Kidney capillary endothelial cell (primary cell): ENCODE measurements around the gene OGFOD1.
A peak's percentile ranks its signal among the peaks of the same experiment; 100 is the strongest.
"Not testable (repeated sequence)": the region's sequence is repeated elsewhere in the genome, so short reads cannot be mapped to it uniquely, and the experiment has no call there.

Experiments used
- DNase-seq: peaks from one replicate; pipeline ENCODE4 v3.0.0-alpha.2; 2018; ENCODE audit warnings: low spot score

The OGFOD1 gene

DNA sequence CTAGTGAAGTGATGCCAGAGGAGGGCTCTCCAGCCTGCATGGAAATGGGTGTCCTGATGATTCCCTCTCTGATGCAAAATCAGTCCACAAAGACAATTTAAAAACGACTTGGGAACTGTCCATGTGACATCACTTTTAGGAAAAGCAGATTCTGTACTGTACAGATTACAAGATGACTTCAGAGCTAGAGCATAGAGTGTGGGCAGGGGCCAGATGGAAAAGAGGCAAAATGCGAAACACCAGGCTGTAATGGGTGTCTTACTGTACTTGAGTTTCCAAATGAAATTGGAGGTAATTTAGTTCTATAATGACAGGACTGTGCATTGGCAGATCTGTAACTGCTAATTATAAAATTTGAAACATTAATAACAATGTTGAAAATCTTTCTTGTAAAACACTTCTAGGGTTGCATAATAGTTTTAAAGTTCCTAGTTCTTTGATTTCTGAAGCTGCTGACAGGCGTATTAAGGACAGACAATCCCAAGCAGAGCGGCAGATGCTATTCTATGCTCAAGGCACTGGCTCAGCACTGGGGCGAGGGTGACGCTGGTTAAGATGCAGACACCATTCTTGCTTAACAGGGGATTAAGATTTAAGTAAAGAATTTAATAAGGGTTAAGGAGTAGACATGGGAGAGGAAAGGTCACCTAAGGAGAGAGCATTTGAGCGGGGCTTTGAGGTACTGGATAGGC lies 29.6 kb downstream of the OGFOD1 start:
- DNase-seq: no peak

GRCh38 chr16:56481468-56482122 lies 30.2 kb downstream of the OGFOD1 start:
- DNase-seq: peak; percentile 4

GRCh38 chr16:56482683-56483236 lies 31.4 kb downstream of the OGFOD1 start:
- no peak for DNase-seq

- no peak for DNase-seq
These were observed 32.0 kb downstream of the OGFOD1 start for GRCh38 chr16:56483394-56483793.

DNA sequence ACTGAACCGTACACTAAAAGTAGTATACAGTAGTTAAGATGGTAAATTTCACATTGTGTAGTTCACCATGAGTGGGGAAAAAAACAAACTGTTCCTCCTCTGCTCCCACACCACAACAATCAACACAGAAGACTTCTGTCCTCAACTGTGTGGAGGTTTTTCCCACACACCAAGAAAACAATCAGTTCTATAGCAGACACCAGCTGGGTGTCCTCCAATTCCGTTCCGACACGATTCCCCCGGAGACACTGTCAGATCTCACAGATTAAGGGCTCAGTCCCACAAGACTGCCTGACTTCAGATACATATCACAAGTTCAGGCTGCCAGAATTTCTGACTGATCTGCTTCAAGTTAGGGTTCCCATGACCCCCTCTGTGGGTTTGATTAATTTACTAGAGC lies 36.7 kb downstream of the OGFOD1 start:
- no peak for DNase-seq

DNA sequence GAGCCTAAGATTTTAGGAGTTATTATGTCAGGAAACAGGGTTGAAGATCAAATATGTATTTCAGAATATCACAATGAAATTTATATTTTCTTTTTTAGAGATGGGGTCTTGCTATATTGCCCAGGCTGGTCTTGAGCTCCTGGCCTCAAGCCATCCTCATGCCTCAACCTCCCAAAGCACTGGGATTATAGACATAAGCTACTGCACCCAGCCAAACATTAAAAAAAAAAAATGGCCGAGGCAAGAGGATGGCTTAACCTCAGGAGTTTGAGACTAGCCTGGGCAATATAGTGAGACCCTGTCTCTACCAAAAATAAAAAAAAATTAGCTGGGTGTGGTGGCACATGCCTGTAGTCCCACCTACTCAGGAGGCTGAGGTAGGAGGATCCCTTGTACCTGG lies 37.5 kb downstream of the OGFOD1 start:
- not testable (repeated sequence) for DNase-seq

DNA sequence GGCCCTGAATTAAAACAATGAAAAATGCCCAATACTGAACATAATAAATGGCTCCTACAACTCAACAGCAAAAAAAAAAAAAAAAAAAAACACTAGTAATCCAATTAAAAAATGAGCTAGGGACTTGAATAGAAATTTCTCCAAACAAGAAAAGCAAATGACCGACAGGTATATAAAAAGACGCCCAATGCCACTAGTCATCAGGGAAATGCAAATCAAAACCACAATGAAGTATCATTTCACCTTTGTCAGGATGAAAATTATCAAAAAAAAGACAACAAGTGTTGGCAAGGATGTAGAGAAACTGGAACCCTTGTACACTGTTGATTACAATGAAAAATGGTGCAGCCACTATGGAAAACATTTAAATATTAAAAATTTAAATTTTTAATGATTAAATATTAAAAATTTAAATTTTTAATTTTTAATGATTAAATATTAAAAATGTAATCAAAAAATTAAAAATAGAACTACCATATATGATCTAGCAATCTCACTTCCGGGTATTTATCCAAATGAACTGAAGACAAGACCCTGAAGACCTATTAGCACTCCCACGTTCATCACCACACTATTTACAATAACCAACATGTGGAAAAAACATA lies 40.4 kb downstream of the OGFOD1 start:
- DNase-seq: no peak

DNA sequence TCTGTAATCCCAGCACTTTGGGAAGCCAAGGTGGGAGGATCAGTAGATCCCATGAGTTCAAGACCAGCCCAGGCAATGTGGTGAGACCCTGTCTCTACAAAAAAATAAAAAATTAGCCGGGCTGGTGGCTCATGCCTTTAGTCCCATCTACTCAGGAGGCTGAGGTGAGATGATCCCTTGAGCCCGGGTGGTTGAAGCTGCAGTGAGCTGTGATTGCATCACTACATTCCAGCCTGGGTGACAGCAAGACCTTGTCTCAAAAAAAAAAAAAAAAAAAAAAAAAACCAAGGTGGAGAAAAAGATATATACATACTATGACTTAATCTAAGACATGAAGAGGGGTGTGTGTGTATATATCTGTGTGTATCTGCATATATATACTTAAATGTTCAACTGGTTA lies 41.8 kb downstream of the OGFOD1 start:
- DNase-seq: no peak

GRCh38 chr16:56493815-56494214 lies 42.5 kb downstream of the OGFOD1 start:
- DNase-seq: no peak

DNA sequence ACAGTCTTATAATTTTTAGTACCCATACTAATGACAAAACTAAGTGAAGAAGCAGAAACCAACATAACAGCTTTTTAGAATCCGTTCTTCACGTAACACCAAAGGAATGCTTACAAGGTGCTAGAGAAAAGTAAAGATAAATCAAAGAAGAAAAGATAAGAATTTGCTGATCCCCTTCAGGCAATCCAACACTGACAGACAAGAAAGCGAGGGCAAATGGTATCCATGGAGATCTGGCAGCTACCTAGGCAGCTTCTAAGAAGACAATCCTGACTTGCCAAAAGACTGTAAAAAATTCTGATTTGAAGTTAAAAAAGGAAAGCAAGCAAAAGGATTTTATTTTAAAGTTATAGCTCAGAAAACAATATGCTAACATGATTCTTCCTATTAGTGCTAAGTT lies 53.8 kb downstream of the OGFOD1 start:
- no peak for DNase-seq

DNA sequence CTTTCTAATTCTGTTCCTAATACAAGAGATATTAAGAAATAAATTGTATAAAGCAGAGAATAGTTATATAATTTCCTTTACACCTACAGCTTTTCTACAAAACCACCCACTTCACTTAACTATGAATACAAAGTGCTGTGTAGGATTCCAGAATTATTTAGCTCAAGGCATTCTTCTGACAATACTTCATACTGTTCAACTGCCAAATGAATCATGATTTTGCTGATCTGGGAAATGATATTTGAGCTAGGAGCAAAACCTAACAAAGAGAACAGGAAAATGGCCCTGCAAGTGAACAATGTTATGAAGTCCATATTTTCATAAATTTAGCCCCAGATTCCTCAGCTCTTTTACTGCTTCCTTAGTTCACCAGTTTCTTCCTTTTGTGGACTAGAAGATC lies 55.6 kb downstream of the OGFOD1 start:
- no peak for DNase-seq

DNA sequence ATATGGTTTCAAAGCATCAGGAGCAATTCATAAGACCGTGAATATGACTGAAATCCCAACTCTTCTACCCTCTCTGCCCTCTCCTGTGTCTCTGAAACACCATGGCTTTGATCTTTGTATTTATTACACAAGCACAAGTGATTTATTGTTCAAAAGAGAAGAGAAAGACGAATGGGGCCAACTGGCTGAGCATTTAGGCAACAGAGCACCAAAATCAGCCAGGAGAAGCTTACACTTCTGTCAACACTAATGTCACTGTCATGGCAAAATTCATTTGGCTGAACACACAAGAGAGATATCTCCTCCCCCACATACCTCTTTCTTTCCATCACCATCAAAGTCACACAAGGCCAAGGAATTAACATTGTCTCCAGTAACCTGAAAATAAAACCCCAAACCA lies 59.2 kb downstream of the OGFOD1 start:
- DNase-seq: no peak

- no peak for DNase-seq
These were observed 60.7 kb downstream of the OGFOD1 start for GRCh38 chr16:56512025-56512424.

GRCh38 chr16:56513091-56513490 lies 61.7 kb downstream of the OGFOD1 start:
- no peak for DNase-seq

DNA sequence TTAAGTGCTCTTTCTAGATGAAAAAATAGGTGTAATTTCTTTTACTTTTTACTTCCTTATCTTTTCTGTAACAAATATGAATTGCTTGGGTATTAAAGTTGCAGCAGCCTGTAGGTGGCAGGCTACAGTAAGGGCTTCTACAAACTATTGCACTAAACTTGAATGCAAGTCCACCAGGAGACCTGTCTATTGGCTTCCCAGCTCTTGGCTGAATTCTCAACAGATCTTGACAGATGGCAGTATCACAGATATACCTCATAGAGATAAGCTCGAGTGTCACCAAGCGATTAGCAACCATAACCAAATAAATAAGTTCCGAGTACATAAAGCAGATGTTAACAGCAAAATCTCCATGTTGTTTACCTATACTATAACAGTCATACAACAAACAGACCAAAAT lies 62.6 kb downstream of the OGFOD1 start:
- DNase-seq: peak; percentile 58

DNA sequence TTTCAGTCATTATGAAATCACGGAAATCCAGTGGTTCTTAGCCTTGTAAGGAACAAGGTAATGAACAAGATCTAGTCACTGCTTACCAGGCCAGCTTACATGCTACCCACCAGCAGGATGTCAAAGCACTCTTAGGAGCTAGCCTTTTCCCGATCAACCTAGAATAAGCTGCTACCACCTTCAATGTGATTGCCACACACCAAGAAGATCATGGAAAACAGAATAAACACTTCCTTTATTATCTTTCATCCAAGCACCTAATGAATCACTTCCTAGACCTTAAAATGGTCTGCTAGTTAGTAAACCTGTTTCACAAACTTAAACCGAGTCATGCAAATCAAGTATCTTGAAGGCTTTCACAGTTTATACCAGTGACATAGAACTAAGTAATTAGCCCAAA lies 63.5 kb downstream of the OGFOD1 start:
- DNase-seq: no peak

DNA sequence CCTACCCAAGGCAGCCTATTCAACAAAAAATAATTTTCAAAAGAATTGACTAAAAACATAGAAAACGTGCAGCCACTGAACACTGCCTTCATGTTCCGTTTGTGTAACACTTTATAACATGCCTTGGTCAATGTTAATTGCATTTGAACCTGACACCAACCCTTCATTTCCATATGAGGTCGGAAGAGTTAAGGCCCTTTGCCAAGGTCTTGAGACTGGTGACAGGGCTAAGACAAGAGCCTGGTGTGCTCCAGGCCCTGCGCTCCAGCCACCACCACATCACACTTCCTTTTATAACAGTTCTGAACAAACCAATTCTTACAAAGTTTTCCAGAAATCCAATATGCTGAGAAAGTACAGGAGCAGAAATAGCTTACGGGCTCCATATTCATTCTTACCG lies 64.3 kb downstream of the OGFOD1 start:
- DNase-seq: no peak

DNA sequence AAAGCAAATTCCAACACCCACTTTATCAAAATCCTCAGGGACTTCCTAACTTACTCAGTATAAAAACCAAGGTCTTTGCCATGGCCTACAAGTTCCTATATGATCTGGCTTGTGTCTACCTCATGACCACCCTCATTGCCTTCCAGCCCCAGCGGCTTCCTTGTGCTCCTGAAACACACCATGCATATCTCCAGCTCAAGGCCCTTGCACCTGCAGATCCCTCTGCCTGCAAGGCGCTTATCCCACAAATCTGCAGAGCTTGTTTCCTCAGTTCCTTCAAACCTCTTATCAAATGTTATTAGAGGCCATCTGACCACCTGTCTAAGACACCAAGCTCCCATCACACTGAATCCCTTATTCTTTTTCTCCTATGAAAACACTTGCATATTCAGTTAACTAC lies 65.9 kb downstream of the OGFOD1 start:
- DNase-seq: no peak

DNA sequence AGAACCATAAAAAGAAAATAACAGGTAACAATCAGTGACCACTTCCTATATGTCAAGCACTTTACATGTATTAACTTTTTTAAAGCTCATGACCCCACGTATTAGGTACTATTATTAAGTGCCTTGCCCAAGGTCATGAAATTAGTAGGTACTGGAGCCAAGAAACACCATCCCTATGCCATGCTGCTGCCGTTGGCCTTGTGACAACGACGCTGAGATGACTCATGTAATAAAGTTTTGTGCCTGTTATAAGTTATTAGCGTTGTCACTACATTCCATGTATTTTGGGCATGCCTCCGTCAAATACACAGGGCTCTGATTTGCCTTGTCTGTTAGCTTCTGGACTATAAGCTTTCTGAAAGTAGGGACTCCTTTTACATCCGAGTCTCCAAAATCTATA lies 67.1 kb downstream of the OGFOD1 start:
- DNase-seq: no peak

DNA sequence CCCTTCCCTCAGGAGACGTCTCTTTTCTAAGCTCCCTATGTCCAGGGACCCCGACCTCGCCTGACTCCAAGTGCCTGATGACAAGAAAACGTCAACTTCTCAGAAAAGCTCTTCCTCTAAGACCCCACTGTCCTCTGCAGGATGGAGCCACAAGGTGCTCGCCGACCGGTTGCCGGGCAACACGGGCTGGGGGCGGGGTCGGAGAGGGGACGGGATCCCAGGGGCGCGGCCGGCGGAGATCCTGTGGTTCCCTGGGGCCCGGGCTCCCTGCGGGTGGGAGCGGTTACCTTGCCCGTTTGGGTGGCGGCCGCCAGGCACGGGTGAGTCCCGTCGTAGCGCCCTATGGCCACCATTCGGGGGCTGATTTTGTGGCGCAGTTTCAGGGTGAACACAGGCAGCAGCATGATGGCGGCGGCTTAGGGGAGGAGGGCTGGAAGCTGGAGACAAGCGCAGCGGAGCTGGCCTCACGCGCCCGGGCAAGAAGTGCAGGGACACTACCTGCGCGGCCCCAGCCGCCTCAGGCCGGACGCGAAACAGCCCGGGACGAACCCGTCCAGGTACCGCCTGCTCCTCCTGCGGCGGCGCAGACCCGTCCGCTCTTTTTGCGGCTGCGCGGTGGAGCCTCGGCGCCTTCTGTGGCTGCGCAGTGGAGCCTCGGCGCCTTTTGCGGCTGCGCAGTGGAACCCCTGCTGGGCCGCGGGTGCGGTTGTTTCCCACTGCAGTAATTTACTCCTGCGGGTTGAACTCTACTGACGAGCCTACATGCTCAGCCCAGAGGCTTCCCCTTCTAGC lies 68.3 kb downstream of the OGFOD1 start, which contains the start of gene BBS2:
BBS2 (minus strand) TSS at position 566 of the 792 bp plus-strand sequence; CDS start at position 404, 162 bp downstream.
- peak; percentile 73 for DNase-seq

- DNase-seq: no peak
These were observed 68.9 kb downstream of the OGFOD1 start for GRCh38 chr16:56520251-56520577.

- DNase-seq: peak; percentile 44
These were observed 73.9 kb downstream of the OGFOD1 start for GRCh38 chr16:56525236-56525635.
